Measurements from ENCODE around the gene LDHAL6B. TPM values are rescaled to one million over a fixed set of nuclear protein-coding genes. Genes with fewer than 3 reads are reported as not detected.

LDHAL6B gene
- total RNA-seq, 2 experiments from 2014 or later = not detected

GRCh38 chr15:59223736-59224135, 17.1 kb downstream of the LDHAL6B start:
- no peak overlapping the region for H3K4me3 ChIP-seq (ENCODE audit: low read length)
- ChIA-PET CTCF (no interaction called here), POLR2A (no interaction called here)
- Mint-ChIP-seq H3K9me3 (no peaks in the 10 kb centered on the region), H3K27me3 (peaks cover 12% of the 10 kb centered on the region), H3K36me3 (ENCODE audit: low read depth) (no peaks in the 10 kb centered on the region), H3K4me3 (no peak overlapping the region), H3K27ac (no peak overlapping the region), H3K4me1 (ENCODE audit: low read depth) (no peaks in the 10 kb centered on the region)
- H3K27ac ChIP-seq (ENCODE audit: low read depth in 1 of 2, low read length in 2 of 2) = no peak overlapping the region
- no peaks in the 10 kb centered on the region for H3K36me3 ChIP-seq (ENCODE audit: insufficient read depth, low read length)
- H3K27me3 ChIP-seq (ENCODE audit: control insufficient read depth in 1 of 2, insufficient read depth in 2 of 2, low read length in 2 of 2) = peaks cover 0 to 3% of the 10 kb centered on the region in 2 experiments
- peaks cover 0 to 3% of the 10 kb centered on the region in 2 experiments for H3K9me3 ChIP-seq (ENCODE audit: control insufficient read depth in 1 of 2, insufficient read depth in 1 of 2, low read length in 2 of 2)
- DNase-seq (no peak), ATAC-seq (ENCODE audit: poor library complexity) (no peak)
- H3K4me1 ChIP-seq (ENCODE audit: insufficient read depth, low read length) = no peaks in the 10 kb centered on the region
- intact Hi-C loops (cut with DNase I, micrococcal nuclease) = no loop called here
- TF ChIP-seq, protein P1, sequence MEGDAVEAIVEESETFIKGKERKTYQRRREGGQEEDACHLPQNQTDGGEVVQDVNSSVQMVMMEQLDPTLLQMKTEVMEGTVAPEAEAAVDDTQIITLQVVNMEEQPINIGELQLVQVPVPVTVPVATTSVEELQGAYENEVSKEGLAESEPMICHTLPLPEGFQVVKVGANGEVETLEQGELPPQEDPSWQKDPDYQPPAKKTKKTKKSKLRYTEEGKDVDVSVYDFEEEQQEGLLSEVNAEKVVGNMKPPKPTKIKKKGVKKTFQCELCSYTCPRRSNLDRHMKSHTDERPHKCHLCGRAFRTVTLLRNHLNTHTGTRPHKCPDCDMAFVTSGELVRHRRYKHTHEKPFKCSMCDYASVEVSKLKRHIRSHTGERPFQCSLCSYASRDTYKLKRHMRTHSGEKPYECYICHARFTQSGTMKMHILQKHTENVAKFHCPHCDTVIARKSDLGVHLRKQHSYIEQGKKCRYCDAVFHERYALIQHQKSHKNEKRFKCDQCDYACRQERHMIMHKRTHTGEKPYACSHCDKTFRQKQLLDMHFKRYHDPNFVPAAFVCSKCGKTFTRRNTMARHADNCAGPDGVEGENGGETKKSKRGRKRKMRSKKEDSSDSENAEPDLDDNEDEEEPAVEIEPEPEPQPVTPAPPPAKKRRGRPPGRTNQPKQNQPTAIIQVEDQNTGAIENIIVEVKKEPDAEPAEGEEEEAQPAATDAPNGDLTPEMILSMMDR (IDR thresholded peaks at IDR 0.05) = no peak

GRCh38 chr15:59224474-59224873, 17.8 kb downstream of the LDHAL6B start:
- H3K36me3 ChIP-seq (ENCODE audit: insufficient read depth, low read length) = no peaks in the 10 kb centered on the region
- peaks cover 0 to 3% of the 10 kb centered on the region in 2 experiments for H3K27me3 ChIP-seq (ENCODE audit: control insufficient read depth in 1 of 2, insufficient read depth in 2 of 2, low read length in 2 of 2)
- peaks cover 12% of the 10 kb centered on the region for H3K27me3 Mint-ChIP-seq
- H3K9me3 Mint-ChIP-seq = no peaks in the 10 kb centered on the region
- no peak for ATAC-seq (ENCODE audit: poor library complexity)
- intact Hi-C loops (cut with DNase I, micrococcal nuclease) = no loop called here
- TF ChIP-seq, protein P1 (IDR thresholded peaks at IDR 0.05) = no peak
- no peak overlapping the region for H3K4me3 Mint-ChIP-seq
- H3K9me3 ChIP-seq (ENCODE audit: control insufficient read depth in 1 of 2, insufficient read depth in 1 of 2, low read length in 2 of 2) = peaks cover 0 to 3% of the 10 kb centered on the region in 2 experiments
- ChIA-PET POLR2A (no interaction called here), CTCF (no interaction called here)
- H3K4me1 ChIP-seq (ENCODE audit: insufficient read depth, low read length) = no peaks in the 10 kb centered on the region
- H3K27ac ChIP-seq (ENCODE audit: low read depth in 1 of 2, low read length in 2 of 2) = no peak overlapping the region
- no peak overlapping the region for H3K4me3 ChIP-seq (ENCODE audit: low read length)
- no peak overlapping the region for H3K27ac Mint-ChIP-seq
- no peak for DNase-seq
- H3K4me1 Mint-ChIP-seq (ENCODE audit: low read depth) = no peaks in the 10 kb centered on the region
- no peaks in the 10 kb centered on the region for H3K36me3 Mint-ChIP-seq (ENCODE audit: low read depth)

GRCh38 chr15:59227021-59227420, 20.4 kb downstream of the LDHAL6B start:
- no peak for DNase-seq

More at GRCh38 chr15:59227021-59227420, 20.4 kb downstream of the LDHAL6B start:
- no peak for ATAC-seq (ENCODE audit: poor library complexity)
- Mint-ChIP-seq H3K4me1 (ENCODE audit: low read depth) (no peaks in the 10 kb centered on the region), H3K36me3 (ENCODE audit: low read depth) (no peaks in the 10 kb centered on the region), H3K27me3 (peaks cover 12% of the 10 kb centered on the region), H3K27ac (no peak overlapping the region), H3K9me3 (no peaks in the 10 kb centered on the region), H3K4me3 (no peak overlapping the region)
- Histone ChIP-seq H3K27ac (ENCODE audit: low read depth in 1 of 2, low read length in 2 of 2) (no peak overlapping the region), H3K9me3 (ENCODE audit: control insufficient read depth in 1 of 2, insufficient read depth in 1 of 2, low read length in 2 of 2) (peaks cover 0 to 3% of the 10 kb centered on the region in 2 experiments), H3K4me3 (ENCODE audit: low read length) (no peak overlapping the region), H3K27me3 (ENCODE audit: control insufficient read depth in 1 of 2, insufficient read depth in 2 of 2, low read length in 2 of 2) (peaks cover 0 to 3% of the 10 kb centered on the region in 2 experiments), H3K36me3 (ENCODE audit: insufficient read depth, low read length) (no peaks in the 10 kb centered on the region), H3K4me1 (ENCODE audit: insufficient read depth, low read length) (no peaks in the 10 kb centered on the region)
- intact Hi-C loops (cut with DNase I, micrococcal nuclease) = no loop called here
- ChIA-PET POLR2A (no interaction called here), CTCF (no interaction called here)
- TF ChIP-seq, protein P1 (IDR thresholded peaks at IDR 0.05) = no peak
